Neural cell (in vitro differentiated cells): Measurements from ENCODE around the gene EVL. TPM values are rescaled to one million over a fixed set of nuclear protein-coding genes. Genes with fewer than 3 reads are reported as not detected.

ENCODE experiments used
- H2AFZ ChIP-seq: fragments of 200-600, 300-800 bp; sonication (generic), shearing (Covaris generic); 2 replicates; pipeline ENCODE4 v1.6.0; 2014; ENCODE audit warnings: low read depth, mild to moderate bottlenecking, antibody characterized with exemption, low read length, moderate library complexity
- H3F3A ChIP-seq: fragments of 200-600 bp; shearing (Covaris generic); 2 replicates; pipeline ENCODE4 v1.6.1; 2016; ENCODE audit warnings: mild to moderate bottlenecking, moderate library complexity, mixed read lengths, antibody characterized with exemption, low read length; ENCODE audit not compliant: insufficient read depth, poor library complexity, severe bottlenecking
- H3K27ac ChIP-seq: fragments of 200-600, 300-800 bp; sonication (generic), shearing (Covaris generic); 2 replicates; pipeline ENCODE4 v1.5.1; 2014; ENCODE audit warnings: mild to moderate bottlenecking, low read length, moderate library complexity
- H3K27me3 ChIP-seq: fragments of 300-800, 200-600 bp; sonication (generic), shearing (Covaris generic); 2 replicates; pipeline ENCODE4 v1.6.0; 2014; ENCODE audit warnings: mild to moderate bottlenecking, low read depth, low read length, moderate library complexity; ENCODE audit not compliant: insufficient read depth
- H3K36me3 ChIP-seq: fragments of 300-800, 200-600 bp; sonication (generic), shearing (Covaris generic); 2 replicates; pipeline ENCODE4 v1.5.1; 2014; ENCODE audit warnings: mild to moderate bottlenecking, antibody characterized with exemption, low read length, moderate library complexity; ENCODE audit not compliant: insufficient read depth
- H3K4me2 ChIP-seq: fragments of 300-800, 200-600 bp; sonication (generic), shearing (Covaris generic); 2 replicates; pipeline ENCODE4 v1.6.0; 2014; ENCODE audit warnings: mild to moderate bottlenecking, low read length
- H3K4me3 ChIP-seq: fragments of 300-800, 200-600 bp; sonication (generic), shearing (Covaris generic); 2 replicates; pipeline ENCODE4 v1.5.1; 2014; ENCODE audit warnings: mild to moderate bottlenecking, low read length, moderate library complexity
- H3K79me2 ChIP-seq: fragments of 200-600 bp; shearing (Covaris generic); replicated peaks from 2 replicates; pipeline ENCODE4 v1.6.0; 2014; ENCODE audit warnings: mild to moderate bottlenecking, low read length, moderate library complexity; ENCODE audit not compliant: insufficient read depth
- H3K9ac ChIP-seq: fragments of 300-800, 200-600 bp; sonication (generic), shearing (Covaris generic); 2 replicates; pipeline ENCODE4 v1.6.1; 2016; ENCODE audit warnings: mild to moderate bottlenecking, low read length, mixed read lengths
- H3K9me2 ChIP-seq: fragments of 200-600 bp; shearing (Covaris generic); 2 replicates; pipeline ENCODE4 v1.6.1; 2016; ENCODE audit warnings: mild to moderate bottlenecking, low read length, mixed read lengths; ENCODE audit not compliant: insufficient read depth
- H3K9me3 ChIP-seq: fragments of 200-600, 300-800 bp; sonication (generic), shearing (Covaris generic); 2 replicates; pipeline ENCODE4 v1.6.1; 2016; ENCODE audit warnings: mild to moderate bottlenecking, mixed run types, low read length, moderate library complexity, mixed read lengths
- H4K20me1 ChIP-seq: fragments of 200-600 bp; shearing (Covaris generic); 2 replicates; pipeline ENCODE4 v1.6.1; 2016; ENCODE audit warnings: mild to moderate bottlenecking, mixed run types; ENCODE audit not compliant: insufficient read depth
- EP300 ChIP-seq: fragments of 450-650 bp; conservative IDR thresholded peaks from 2 replicates; pipeline ENCODE4 v1.6.1; 2014; ENCODE audit warnings: antibody characterized with exemption, mild to moderate bottlenecking, moderate library complexity; ENCODE audit not compliant: poor library complexity, severe bottlenecking
- EZH2 ChIP-seq: fragments of 200-600, 300-800 bp; shearing (Covaris generic), sonication (generic); IDR thresholded peaks from 2 replicates; pipeline ENCODE4 v1.6.1; 2014; ENCODE audit warnings: antibody characterized with exemption, low read length, borderline replicate concordance, mild to moderate bottlenecking; ENCODE audit not compliant: insufficient read depth, poor library complexity, severe bottlenecking
- MXI1 ChIP-seq: fragments of 450-650 bp; conservative IDR thresholded peaks from 2 replicates; pipeline ENCODE4 v1.6.1; 2014; ENCODE audit warnings: antibody characterized with exemption, mild to moderate bottlenecking; ENCODE audit not compliant: poor library complexity, severe bottlenecking
- POLR2AphosphoS5 ChIP-seq: IDR thresholded peaks from 2 replicates; pipeline ENCODE4 v1.6.1; 2012
- RAD21 ChIP-seq: fragments of 450-650 bp; conservative IDR thresholded peaks from 2 replicates; pipeline ENCODE4 v1.6.1; 2014; ENCODE audit warnings: antibody characterized with exemption, mild to moderate bottlenecking, moderate library complexity
- SMC3 ChIP-seq: fragments of 450-650 bp; conservative IDR thresholded peaks from 2 replicates; pipeline ENCODE4 v1.6.1; 2014; ENCODE audit warnings: antibody characterized with exemption, mild to moderate bottlenecking, moderate library complexity; ENCODE audit not compliant: poor library complexity
- TAF1 ChIP-seq: IDR thresholded peaks from 2 replicates; pipeline ENCODE4 v1.6.1; 2012; ENCODE audit warnings: low read depth
- polyA plus RNA-seq: library from polyadenylated mRNA; depleted of rRNA; stranded (reverse); fragments of >200 nt; gene quantifications from 2 replicates; pipeline ENCODE4 v1.2.3, GENCODE V29; 2014
- TF ChIP-seq, protein P1 (sequence below): IDR thresholded peaks from 2 replicates; pipeline ENCODE4 v1.6.1; 2012; ENCODE audit warnings: borderline replicate concordance
- TF ChIP-seq, protein P2 (sequence below): fragments of 450-650 bp; IDR thresholded peaks from 2 replicates; pipeline ENCODE4 v1.5.1; 2014; ENCODE audit warnings: antibody characterized with exemption, mild to moderate bottlenecking, moderate library complexity; ENCODE audit not compliant: poor library complexity, severe bottlenecking

Gene EVL
- polyA plus RNA-seq, 1 donor from 2014 or later = 387 TPM

DNA sequence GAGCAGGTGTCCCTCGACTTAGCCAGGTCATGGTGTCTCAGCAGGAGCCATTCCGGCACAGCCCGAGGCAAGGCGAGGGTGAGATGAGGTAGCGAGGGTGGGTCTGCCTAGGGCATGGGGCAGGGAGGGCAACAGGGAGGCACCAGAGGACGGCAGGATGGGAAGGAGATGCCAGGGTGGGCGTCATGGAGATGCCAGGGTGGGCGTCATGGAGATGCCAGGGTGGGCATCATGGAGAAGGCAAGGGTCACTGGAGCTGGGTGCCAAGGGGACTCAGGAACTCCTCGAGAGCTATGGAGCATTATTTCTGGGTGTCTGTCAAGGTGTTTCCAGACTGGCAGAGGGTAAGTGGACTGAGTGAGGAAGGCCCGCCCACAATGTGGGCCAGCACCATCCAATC, 86.9 kb downstream of the EVL start:
- H3K9me2 ChIP-seq = no peaks in the 10 kb centered on the region
- H3K79me2 ChIP-seq = no peaks in the 10 kb centered on the region
- H4K20me1 ChIP-seq = no peaks in the 10 kb centered on the region
- H3K9me3 ChIP-seq = no peaks in the 10 kb centered on the region
- H3K27me3 ChIP-seq = peaks cover 5% of the 10 kb centered on the region
- no peaks in the 10 kb centered on the region for H3K36me3 ChIP-seq
- no peak overlapping the region for H3K4me3 ChIP-seq
- no peak overlapping the region for H3K9ac ChIP-seq
- TF ChIP-seq MXI1 = no peak
- peak; percentile 39 for TF ChIP-seq POLR2AphosphoS5
- TF ChIP-seq EZH2 = no peak
- TF ChIP-seq, protein P1, sequence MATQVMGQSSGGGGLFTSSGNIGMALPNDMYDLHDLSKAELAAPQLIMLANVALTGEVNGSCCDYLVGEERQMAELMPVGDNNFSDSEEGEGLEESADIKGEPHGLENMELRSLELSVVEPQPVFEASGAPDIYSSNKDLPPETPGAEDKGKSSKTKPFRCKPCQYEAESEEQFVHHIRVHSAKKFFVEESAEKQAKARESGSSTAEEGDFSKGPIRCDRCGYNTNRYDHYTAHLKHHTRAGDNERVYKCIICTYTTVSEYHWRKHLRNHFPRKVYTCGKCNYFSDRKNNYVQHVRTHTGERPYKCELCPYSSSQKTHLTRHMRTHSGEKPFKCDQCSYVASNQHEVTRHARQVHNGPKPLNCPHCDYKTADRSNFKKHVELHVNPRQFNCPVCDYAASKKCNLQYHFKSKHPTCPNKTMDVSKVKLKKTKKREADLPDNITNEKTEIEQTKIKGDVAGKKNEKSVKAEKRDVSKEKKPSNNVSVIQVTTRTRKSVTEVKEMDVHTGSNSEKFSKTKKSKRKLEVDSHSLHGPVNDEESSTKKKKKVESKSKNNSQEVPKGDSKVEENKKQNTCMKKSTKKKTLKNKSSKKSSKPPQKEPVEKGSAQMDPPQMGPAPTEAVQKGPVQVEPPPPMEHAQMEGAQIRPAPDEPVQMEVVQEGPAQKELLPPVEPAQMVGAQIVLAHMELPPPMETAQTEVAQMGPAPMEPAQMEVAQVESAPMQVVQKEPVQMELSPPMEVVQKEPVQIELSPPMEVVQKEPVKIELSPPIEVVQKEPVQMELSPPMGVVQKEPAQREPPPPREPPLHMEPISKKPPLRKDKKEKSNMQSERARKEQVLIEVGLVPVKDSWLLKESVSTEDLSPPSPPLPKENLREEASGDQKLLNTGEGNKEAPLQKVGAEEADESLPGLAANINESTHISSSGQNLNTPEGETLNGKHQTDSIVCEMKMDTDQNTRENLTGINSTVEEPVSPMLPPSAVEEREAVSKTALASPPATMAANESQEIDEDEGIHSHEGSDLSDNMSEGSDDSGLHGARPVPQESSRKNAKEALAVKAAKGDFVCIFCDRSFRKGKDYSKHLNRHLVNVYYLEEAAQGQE = no peak
- no peak for TF ChIP-seq TAF1
- TF ChIP-seq EP300 = no peak
- no peak for TF ChIP-seq SMC3
- H2AFZ ChIP-seq = no peak overlapping the region
- H3K27ac ChIP-seq = no peak overlapping the region
- H3K4me2 ChIP-seq = no peak overlapping the region
- H3F3A ChIP-seq = no peaks in the 10 kb centered on the region

DNA sequence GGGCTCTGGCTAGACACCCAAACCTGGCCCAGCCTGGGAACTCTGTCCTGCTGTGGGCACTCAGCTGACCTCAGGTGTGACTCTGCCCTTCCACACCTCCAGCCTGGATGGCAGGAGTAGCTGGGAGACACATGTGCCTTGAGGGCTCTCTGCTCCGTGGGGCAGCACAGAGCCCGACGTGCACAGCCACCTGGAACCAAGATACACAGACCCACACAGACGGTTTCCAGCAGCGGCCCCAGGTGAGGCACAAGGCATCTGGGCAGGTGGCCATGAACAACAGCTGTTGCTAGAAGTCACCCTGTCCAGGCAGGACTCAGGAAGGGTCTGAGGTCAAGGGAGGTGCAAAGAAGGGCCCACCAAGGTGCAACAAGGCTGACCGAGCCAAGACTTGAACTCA, 88.3 kb downstream of the EVL start:
- no peaks in the 10 kb centered on the region for H4K20me1 ChIP-seq
- no peak for TF ChIP-seq EZH2
- no peak for TF ChIP-seq TAF1
- TF ChIP-seq, protein P2, sequence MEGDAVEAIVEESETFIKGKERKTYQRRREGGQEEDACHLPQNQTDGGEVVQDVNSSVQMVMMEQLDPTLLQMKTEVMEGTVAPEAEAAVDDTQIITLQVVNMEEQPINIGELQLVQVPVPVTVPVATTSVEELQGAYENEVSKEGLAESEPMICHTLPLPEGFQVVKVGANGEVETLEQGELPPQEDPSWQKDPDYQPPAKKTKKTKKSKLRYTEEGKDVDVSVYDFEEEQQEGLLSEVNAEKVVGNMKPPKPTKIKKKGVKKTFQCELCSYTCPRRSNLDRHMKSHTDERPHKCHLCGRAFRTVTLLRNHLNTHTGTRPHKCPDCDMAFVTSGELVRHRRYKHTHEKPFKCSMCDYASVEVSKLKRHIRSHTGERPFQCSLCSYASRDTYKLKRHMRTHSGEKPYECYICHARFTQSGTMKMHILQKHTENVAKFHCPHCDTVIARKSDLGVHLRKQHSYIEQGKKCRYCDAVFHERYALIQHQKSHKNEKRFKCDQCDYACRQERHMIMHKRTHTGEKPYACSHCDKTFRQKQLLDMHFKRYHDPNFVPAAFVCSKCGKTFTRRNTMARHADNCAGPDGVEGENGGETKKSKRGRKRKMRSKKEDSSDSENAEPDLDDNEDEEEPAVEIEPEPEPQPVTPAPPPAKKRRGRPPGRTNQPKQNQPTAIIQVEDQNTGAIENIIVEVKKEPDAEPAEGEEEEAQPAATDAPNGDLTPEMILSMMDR = no peak
- TF ChIP-seq, protein P1 = no peak
- TF ChIP-seq SMC3 = no peak
- no peak for TF ChIP-seq RAD21
- TF ChIP-seq POLR2AphosphoS5 = no peak
- no peak for TF ChIP-seq MXI1
- TF ChIP-seq EP300 = no peak
- H3K27me3 ChIP-seq = peaks cover 17% of the 10 kb centered on the region
- H3K9ac ChIP-seq = no peak overlapping the region
- H3K9me2 ChIP-seq = no peaks in the 10 kb centered on the region
- no peak overlapping the region for H3K4me3 ChIP-seq
- H3K27ac ChIP-seq = no peak overlapping the region
- H3K4me2 ChIP-seq = no peak overlapping the region
- no peaks in the 10 kb centered on the region for H3F3A ChIP-seq
- H2AFZ ChIP-seq = no peak overlapping the region
- no peaks in the 10 kb centered on the region for H3K79me2 ChIP-seq
- no peaks in the 10 kb centered on the region for H3K9me3 ChIP-seq
- H3K36me3 ChIP-seq = no peaks in the 10 kb centered on the region
